Measurements from ENCODE around the gene SDC1. TPM values are rescaled to one million over a fixed set of nuclear protein-coding genes. Genes with fewer than 3 reads are reported as not detected.

SDC1 gene
- total RNA-seq, 1 donor from 2014 or later = 127 TPM

DNA sequence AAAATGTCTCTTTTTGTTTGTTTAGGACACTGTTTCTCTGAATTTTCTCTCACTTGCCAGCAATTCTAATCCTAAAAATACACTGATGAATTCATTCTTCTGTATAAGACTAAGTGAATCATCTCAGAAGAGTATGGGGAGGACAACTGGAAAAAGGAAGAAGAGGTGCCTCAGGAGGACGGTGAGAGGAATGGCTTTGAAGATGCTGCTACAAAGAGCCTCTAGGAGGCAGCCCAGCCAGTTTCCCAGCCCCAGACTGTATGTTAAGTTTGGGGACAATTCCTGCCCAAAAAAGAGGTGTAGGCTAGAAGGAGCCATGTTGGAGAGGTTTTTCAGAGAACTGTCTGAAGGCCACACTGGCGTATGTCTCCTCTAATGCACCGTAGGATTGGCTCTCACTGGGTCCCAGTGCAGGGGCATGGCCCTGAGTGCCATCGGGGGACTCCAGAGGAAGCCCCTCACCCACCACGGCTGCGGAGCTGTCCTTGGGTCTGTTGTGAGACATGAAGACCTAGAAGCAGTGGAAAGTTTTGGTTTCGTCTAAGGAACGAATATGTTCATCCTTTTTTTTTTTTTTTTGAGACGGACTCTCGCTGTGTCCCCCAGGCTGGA, 3.1 kb upstream of the SDC1 start:
- DNase-seq = no peak

GRCh38 chr2:20226152-20226545, 1.2 kb upstream of the SDC1 start:
- DNase-seq = no peak

- DNase-seq = peak; percentile 60
These were observed 593 bp upstream of the SDC1 start for GRCh38 chr2:20225294-20226151.

DNA sequence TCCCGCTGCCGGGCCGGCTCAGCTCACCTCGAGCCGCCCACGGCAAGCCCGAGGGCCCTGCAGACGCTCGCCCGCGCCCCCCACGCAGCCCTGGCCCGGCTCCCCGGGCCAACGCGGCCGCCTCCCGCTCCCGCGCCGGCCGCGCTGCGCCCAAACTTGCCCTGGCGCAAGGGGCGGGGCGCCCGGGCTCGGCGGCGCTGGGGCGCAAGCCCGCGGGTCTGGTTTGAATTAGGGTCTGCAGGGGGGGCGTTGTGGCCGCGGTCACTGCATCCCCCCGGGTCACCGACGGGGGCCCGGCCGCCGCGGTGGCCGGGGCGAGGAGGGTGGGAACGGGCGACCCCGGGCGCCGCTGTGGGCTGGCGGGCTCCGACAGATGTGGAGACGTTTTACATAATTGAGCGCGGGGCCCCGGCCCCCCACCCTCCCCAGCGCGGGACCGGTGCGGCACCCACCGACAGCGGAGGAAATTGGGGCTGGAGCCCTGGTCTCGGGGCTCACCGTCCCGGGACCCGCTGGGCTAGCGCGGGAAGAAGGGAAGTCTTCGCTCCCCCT, 690 bp downstream of the SDC1 start:
- no peak for DNase-seq

GRCh38 chr2:20223407-20224163, 1.3 kb downstream of the SDC1 start:
- peak; percentile 34 for DNase-seq

DNA sequence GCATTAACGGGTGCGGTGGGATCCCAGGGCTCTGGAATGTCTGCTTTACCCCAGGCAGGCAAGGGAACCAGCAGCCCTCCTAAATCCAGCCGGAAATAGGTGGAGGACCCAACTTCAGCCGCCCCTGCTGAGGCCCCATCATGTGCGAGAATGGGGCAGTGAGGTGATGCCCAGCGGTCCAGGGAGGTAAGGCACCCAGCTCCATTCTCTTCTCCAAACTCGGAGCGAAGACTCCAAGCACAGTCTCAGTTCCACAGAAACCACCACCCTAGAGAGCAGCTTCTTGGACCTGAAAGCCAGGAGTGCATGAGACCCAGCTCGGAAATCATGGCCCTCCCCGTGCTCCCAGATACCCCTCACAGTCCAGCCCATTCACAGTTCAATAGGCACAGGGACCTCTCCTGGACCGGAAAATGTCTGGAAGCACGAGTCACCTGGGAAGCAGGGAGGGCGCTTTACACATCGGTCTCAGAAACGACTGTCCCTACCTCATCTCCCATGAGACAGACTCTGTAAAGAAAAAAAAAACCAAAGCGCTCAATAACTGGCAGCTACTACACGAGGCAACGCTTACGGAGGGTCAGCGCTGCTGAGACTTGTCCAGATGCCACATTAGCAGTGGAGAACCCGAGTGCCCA, 2.0 kb downstream of the SDC1 start:
- DNase-seq = no peak

- DNase-seq = no peak
These were observed 2.7 kb downstream of the SDC1 start for GRCh38 chr2:20222014-20222768.

DNA sequence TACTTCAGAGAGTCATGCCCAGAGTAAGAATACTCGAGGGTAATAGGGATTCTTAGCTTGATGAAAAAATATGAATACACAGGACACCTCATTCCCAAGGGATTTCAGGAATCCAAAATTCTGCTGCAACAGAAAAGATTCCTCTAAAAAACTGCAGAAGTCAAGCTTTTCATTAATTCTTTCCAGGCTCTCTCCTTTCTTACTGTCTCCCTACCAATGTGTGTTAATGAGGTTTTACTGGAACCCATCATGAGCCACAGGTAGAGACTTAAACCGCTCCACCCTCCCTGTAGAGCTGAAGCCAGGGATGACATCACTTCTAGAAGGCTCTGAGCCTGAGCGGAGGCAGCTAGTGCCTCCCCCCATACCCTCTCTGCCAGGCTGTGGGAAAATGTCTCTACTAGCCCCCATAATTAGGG, 3.4 kb downstream of the SDC1 start:
- no peak for DNase-seq

DNA sequence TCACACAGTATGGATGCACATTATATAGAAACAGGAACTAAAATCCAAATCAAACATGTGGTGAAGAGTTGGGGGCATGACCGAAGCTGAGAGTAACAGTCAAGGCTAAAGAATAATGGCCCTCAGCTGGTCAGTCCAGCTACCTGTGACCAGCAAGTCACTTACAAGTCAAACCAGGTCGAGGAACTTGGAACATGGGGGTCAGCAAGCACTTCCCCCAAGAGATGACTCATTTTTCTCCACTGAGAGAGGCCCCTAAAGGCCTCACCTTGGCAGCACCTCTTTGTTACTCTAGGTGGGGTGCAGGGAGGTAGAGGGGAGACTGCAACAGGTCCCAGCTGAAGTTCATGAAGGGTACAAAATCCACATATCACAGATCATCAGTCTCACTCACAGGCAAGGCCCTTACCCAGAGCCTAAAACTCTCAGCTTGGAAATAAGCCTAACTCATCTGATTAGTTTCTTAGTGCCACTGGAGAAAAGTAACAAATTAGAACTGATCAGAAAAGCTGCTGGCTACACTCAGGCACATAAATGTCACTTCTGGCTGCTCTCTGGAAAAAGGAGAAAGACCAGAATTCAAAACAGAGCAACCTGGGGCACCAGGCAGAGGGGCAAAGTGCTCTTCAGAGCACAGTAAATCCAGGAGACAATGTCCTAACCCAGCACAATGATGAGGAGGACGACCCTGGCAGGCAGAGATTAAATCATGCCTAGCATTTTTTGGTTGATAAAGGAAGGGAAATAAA, 4.0 kb downstream of the SDC1 start:
- DNase-seq = no peak

DNA sequence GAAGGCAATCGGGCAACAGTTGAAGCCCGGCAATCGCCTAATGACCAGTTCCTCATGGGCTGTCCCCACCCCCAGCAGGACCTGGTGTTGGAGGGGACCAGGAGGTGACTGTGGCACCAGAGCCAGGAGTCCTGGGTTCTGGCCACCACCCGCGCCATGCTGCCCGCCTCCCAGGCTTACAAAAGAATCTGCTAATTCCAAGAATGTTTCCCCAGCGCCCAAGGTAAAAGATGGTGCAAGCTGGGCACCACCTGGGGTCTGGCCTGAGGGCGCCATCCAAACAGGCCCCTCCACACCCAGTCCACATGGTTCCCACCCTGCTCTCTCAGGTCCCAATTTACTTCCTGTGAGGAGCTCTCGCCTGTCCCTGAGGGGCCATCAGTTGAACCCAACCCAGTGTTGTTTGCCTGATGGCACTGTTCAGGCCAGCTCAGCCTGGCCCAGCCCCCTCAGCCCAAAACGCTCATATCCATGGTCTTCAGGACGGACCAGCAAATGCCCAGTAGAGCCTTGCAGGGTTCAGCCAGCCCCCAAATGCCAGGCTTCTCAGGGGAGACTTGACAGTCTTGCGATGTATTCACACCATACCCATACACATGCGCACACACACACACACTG, 5.1 kb downstream of the SDC1 start:
- DNase-seq = no peak

GRCh38 chr2:20218331-20219320, 6.3 kb downstream of the SDC1 start:
- no peak for DNase-seq

GRCh38 chr2:20217041-20217970, 7.6 kb downstream of the SDC1 start:
- no peak for DNase-seq

- no peak for DNase-seq
These were observed 8.6 kb downstream of the SDC1 start for GRCh38 chr2:20216130-20217025.

DNA sequence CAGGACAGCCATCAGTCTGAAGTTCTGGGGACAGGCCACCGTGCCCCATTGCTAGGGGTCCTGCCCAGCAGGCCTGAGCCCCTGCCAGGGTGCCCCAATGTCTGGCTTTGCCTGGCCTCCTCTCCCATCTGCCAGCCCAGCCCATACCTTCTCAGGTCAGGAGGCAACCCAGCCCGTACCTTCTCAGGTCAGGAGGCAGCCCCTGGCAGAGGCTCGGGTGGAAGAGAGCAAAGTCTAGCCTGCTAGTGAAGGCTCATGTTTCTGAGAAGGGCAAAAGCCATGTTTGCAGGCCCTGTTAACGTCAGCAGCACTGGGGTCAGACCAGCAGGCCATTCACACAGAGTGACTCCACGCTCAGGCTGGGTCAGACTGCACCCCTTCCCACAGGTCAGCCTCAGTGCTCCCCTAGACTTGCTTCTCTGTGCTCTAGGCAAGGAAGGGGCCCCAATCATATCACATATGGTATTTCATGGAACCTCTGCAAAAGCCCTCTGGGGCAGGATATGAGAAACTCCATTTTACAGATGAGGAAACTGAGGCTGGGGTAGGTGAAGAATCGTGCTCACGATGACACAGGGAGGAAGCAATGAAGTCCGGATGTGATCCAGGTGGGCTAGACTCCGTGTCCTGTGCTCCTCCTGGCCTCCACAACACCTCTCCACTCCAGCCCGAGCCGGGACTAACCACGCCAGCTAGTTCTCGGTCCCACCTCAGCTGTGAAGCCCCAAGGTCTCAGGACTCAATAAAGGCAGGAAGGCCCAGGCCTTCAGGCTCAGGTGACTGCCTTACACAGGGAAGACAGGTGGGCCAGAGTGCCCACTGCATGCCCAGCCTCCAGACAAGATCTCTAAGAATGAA, 9.5 kb downstream of the SDC1 start:
- no peak for DNase-seq

DNA sequence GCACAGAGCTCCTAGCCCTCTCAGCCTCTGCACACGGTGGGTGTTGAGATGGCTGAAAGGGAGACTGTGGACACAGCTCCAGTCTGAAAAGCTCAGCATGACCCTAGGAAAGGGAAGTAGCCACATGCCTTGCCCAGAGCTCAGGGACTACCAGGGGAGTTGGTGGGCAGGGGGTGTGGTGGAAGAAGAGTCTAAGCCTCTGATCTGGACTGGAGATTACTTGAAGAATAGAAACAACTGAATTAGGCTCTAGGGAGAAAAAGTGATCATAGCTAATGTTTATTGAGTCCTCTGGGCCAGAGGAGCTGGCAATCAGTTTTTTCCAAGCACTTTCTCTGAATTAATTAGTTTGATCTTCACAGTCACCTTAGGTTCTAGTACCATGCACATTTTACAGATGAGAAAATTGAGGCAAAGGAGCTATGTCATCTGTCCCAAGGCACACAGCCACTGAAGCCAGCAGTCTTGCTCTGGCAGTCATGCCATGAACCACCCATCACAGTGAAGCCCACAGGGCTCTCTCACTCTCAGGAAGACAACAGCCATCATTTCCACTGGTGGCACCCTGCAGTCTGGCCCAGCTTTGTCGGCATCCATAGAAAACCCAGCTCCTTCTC, 10.3 kb downstream of the SDC1 start:
- no peak for DNase-seq

Data from skin of body (tissue), 2 donors.